GM23248 (cell line): ENCODE data around the gene TASL.
"Not testable (repeated sequence)": the region's sequence is repeated elsewhere in the genome, so short reads cannot be mapped to it uniquely, and the experiment has no call there.

ENCODE experiments used
- EZH2 ChIP-seq: fragments of 200-600 bp; sonication (generic); IDR thresholded peaks from 2 replicates; pipeline ENCODE4 v1.6.1; 2018; ENCODE audit warnings: antibody characterized with exemption, mild to moderate bottlenecking; ENCODE audit not compliant: insufficient read depth, poor library complexity, severe bottlenecking
- EZH2phosphoT487 ChIP-seq: fragments of 200-600 bp; sonication (generic); IDR thresholded peaks from 2 replicates; pipeline ENCODE4 v1.6.1; 2018; ENCODE audit warnings: antibody characterized with exemption, moderate library complexity, mild to moderate bottlenecking, low read depth; ENCODE audit not compliant: insufficient read depth

DNA sequence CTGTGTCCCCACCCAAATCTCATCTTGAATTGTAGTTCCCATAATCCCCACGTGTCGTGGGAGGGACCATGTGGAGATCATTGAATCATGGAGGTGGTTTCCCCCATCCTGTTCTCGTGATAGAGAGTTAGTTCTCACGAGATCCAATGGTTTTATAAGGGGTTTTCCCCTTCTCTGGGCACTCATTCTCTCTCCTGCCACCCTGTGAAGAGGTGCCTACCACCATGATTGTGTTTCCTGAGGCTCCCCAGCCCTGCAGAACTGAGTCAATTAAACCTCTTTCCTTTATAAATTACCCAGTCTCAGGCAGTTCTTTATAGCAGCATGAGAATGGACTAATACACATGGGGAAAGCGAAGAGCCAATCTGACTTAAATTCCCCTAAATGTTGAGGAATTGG is 14.5 kb downstream of the TASL start:
- TF ChIP-seq EZH2, EZH2phosphoT487: not testable (repeated sequence)
